GM18951 (cell line): ENCODE results near the gene AGGF1.
"Not testable (repeated sequence)": the region's sequence is repeated elsewhere in the genome, so short reads cannot be mapped to it uniquely, and the experiment has no call there.

Source experiments
- POLR2A ChIP-seq: IDR thresholded peaks from 4 replicates; pipeline ENCODE4 v1.6.1; 2011; ENCODE audit warnings: mild to moderate bottlenecking; ENCODE audit not compliant: insufficient read length, insufficient read depth; ENCODE audit errors: extremely low read depth
- in situ Hi-C: fragments of 300-500 bp; cut with MboI; formaldehyde crosslinking; loops from one replicate; pipeline ENCODE4 v1.12.0; 2022; ENCODE audit warnings: low sequenced_read_pairs, mixed read lengths, inconsistent platforms; ENCODE audit not compliant: unreplicated experiment

AGGF1 gene

DNA sequence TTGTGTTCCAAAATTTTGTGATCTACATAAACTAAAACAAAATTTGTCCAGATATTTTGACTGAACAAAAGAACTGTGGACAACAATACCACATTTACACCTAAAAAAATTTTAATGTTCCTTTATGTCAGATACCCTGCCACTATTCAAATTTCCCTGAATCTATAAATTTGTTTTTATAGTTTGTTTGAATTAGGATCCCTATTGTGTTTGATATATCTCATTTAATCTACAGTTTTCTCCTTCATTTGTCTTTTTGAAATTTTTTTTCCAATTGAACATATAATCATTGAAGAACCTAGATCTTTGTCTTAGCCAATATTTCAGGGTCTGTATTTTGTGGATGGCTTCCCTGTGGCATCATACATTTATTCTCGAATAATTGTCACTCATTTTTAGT lies 5.7 kb downstream of the AGGF1 start:
- no peak for TF ChIP-seq POLR2A
- in situ Hi-C loops: no loop called here

GRCh38 chr5:77046416-77047073 lies 16.3 kb downstream of the AGGF1 start:
- in situ Hi-C loops: no loop called here
- no peak for TF ChIP-seq POLR2A

- no peak for TF ChIP-seq POLR2A
- in situ Hi-C loops: no loop called here
These were observed 33.8 kb downstream of the AGGF1 start for GRCh38 chr5:77064040-77064439.

DNA sequence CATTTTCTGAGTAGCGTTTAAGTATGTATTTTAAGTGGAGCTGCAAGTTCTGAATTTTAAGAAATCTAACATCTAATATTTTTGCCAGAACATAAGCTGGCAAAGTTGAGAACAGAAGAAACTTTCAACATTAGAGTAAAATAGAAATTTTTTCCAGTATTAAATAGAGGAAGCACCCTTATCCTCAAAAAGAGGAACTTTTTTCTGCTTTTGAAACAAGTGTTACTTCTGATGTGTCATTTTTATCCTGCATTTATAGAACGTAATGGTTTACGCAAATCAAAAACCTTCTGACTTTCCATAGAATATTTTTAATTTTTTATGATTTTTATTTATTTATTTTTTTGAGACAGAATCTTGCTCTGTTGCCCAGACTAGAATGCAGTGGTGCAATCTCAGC lies 35.1 kb downstream of the AGGF1 start:
- TF ChIP-seq POLR2A: no peak
- in situ Hi-C loops: no loop called here

DNA sequence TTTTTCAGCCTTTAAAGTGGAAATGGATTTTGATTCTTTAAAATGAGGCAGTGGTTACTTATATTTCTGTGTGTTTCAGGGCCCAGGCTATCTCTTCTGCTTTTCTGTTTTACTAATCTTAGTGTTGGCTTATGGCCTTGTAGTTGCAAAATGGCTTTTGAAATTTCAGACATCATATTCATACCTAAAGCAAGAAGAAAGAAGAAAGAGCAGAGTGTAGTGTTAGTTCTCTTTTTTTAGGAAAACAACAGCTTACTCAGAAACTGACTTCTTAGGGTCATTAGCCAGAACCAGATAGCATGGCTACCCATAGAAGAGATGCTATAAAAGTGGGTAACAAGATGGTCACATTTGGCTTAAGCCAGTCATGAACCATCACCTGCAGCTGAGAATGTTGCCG lies 36.0 kb downstream of the AGGF1 start:
- no peak for TF ChIP-seq POLR2A
- in situ Hi-C loops: no loop called here

DNA sequence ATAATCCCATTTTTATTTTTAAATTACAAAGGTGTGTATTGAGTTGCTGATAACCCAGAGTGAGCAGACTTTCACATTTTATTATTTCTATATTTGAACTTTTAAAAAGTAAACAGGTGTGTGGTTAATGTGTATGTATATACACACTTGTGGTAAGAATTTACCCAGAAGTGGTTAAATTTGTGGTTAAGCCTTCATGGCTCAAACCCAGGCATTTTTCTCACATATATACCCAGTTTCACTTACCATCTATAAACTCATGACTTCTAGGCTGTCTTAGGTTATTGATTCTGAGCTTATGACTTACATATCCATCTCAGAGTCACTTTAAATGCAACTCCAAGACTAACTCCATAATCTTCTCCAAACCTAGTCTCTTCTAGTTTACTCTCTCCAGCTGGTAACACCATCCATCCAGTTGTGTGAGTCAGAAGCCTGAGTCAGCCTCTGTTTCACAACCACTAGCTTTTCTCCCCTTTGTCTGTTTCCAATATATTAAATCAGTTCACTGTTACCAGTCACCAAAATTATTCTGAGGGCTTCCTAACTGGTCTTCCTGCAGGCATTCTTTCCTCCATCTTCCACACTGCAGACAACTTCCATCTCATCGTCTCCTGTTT lies 36.7 kb downstream of the AGGF1 start:
- no peak for TF ChIP-seq POLR2A
- in situ Hi-C loops: no loop called here

DNA sequence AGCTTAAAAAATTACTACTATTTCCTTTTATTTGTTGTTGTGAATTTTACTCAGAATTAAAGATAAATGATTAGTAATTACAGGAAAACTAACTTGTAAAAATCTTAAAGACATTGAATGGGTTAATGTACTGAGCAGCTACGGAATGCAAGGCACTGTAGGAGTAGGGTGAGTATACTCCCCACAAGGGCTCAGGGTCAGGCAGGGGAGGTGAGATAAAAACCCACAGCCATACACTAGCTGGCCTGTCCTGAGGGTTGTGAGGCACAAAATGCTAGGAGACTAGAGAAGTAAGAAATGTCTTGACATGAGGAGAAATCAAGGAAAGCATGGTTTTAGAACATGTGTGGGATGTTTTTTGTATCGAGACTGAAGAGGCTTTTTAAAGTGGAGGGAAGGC lies 43.5 kb downstream of the AGGF1 start:
- in situ Hi-C loops: no loop called here
- no peak for TF ChIP-seq POLR2A

- TF ChIP-seq POLR2A: no peak
- in situ Hi-C loops: no loop called here
These were observed 44.5 kb downstream of the AGGF1 start for GRCh38 chr5:77074745-77075144.

GRCh38 chr5:77076961-77077828 lies 47.0 kb downstream of the AGGF1 start:
- no peak for TF ChIP-seq POLR2A
- in situ Hi-C loops: no loop called here

DNA sequence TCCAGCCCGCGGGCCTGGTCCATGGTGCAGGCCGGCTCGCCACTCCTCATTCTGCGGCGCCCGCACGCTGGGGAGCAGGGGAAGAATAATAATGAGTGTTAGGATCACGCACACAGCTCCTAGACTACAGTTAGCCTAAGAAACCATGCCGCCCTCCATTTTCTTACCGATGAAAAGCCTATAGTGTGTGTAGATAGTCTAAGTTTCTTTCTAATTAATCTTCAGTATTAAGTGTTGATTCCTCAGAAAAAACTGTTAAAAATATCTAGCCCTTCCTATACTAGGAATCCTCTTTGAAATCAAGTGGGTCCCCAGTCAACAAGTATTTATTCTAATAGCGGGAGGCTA lies 47.6 kb downstream of the AGGF1 start:
- in situ Hi-C loops: no loop called here

GRCh38 chr5:77080479-77080878 lies 50.3 kb downstream of the AGGF1 start:
- in situ Hi-C loops: not testable (repeated sequence)

More for the DNA sequence above, 47.6 kb downstream of the AGGF1 start:
- TF ChIP-seq POLR2A: no peak

- in situ Hi-C loops: no loop called here
- TF ChIP-seq POLR2A: no peak
These were observed 50.7 kb downstream of the AGGF1 start for GRCh38 chr5:77080905-77081304.

DNA sequence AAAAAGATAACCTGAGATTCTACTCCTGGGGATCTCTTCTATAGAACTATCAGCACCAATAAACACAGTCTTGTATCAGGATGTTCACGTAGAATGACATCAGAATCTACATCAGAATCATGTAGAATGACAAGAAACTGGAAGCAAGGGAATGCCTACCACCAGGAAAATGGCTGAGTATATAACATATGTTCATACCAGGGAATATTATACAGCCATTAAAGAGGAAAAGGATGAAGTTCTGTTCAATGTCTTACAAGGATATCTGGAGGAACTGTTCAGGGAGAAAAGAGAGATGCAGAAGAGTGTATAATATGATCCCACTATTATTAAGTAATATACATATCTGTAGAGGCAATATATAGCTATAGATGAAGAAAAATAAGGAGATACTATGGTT lies 52.1 kb downstream of the AGGF1 start:
- in situ Hi-C loops: no loop called here
- TF ChIP-seq POLR2A: no peak

DNA sequence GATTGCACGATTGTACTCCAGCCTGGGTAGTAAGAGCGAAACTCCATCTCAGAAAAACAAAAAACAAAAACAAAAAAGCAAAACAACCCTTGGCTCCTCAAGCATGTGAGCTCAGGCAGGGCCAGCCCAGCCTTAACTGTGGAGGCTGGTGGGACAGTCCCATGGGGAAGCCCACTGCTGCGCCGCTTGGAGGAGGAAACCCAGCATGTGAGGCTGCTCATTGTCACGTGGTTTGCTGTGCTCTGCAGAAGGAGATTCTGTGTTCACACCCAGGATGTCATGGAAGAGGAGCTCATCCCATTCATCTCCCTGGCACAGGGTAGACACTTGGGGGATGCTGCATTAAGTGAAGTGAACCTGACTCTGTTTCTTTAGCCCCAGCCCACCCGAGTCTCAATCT lies 52.9 kb downstream of the AGGF1 start:
- TF ChIP-seq POLR2A: no peak
- in situ Hi-C loops: no loop called here
